GM21723 (cell line): ENCODE measurements around the gene ZNF692.
"Not testable (repeated sequence)": the region's sequence is repeated elsewhere in the genome, so short reads cannot be mapped to it uniquely, and the experiment has no call there.

Source experiments
- ATAC-seq: cut with Tn5 transposase; IDR thresholded peaks from one replicate; pipeline ENCODE4 v1.9.1; 2021; ENCODE audit warnings: mild to moderate bottlenecking, moderate library complexity; ENCODE audit not compliant: unreplicated experiment

The ZNF692 gene

DNA sequence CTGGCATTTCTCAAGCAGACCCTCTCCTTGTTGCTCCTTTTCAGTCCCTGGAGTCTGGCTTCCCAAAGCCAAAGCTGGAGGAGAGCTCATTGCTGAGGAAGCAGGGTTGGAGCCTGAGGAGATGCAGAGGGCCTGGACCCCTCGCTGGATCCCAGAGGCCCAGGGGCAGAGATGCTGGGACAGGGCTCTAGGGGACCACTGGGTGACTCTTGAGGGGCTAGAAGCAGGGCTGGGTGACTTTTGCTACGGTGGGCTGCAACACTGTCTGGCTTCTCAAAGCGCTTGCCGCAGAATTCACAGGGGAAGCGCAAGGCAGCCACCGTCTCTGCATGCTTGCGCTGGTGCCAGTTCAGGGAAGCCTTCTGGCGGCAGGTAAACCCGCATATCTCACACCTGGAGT lies 8.8 kb downstream of the ZNF692 start:
- ATAC-seq = no peak

DNA sequence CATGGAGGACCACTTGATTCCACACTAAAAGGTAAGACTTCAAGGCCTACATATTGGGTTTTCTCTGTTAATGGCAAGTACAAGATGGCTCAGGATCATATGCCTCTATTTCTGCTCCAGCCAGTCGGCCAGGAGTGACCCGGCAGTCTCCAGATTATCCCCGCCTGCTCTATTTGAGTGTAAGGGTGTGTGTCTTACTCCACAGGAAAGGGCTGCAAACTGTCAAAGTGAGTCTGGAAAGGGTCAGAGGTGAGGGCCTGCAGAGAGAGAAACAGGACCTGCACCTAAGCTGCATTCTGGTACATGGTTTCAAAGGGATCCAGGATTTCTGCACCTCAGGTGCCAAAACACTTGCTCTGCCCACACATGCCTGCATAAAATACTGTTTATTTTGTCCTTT lies 9.2 kb downstream of the ZNF692 start:
- ATAC-seq = no peak

DNA sequence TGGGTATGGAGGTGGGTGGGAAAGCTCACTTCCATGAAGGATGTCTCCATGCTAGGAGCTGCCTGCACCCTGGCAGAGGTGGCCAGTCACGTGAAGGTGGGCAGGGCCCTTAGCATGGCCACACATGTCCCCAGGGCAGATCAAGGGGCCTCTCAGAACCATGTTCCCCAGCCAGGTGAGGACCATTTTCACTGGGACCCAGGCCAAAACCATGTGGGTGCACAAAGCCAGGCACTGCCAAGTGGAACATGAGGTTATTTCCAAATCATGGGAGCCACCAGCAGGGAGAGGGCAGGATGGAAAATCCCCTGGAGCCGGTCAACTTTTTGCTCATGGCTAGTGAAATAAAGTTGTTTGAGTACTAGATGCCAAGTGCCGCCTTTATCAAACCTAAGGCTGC lies 9.7 kb downstream of the ZNF692 start:
- no peak for ATAC-seq

DNA sequence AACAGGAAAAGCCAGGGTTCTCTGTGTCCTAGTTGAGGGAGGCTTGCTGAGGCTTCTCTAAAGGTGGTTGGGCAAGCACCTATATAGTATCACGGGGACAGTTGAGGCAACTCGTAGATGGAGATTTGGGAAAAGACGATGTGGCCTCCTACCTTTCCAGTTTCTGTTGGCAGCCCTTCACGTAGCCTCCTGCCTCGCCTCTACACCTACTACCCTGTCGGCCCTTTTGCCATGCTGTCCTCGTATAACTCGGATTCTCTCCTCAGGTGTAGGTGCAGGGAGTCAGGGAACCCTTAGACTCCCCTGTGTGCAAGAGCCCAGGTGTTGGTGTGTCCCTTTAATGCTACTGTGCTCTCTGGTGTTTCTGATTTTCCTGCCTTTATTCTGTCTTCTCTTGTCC lies 10.3 kb downstream of the ZNF692 start:
- ATAC-seq = no peak

DNA sequence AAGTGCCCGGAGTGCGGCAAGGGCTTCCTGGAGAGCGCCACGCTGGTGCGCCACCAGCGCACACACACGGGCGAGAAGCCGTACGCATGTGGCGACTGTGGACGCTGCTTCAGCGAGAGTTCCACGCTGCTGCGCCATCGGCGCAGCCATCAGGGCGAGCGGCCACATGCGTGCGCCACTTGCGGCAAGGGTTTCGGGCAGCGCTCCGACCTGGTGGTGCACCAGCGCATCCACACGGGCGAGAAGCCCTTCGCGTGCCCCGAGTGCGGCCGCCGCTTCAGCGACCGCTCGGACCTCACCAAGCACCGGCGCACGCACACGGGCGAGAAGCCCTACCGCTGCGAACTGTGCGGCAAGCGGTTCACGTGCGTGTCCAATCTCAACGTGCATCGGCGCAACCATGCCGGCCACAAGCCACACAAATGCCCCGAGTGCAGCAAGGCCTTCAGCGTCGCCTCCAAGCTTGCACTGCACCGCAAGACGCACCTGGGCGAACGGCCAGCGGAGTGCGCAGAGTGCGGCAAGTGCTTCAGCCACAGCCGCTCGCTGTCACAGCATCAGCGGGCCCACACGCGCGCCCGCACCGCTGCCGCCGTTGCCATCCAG lies 10.8 kb downstream of the ZNF692 start:
- no peak for ATAC-seq

DNA sequence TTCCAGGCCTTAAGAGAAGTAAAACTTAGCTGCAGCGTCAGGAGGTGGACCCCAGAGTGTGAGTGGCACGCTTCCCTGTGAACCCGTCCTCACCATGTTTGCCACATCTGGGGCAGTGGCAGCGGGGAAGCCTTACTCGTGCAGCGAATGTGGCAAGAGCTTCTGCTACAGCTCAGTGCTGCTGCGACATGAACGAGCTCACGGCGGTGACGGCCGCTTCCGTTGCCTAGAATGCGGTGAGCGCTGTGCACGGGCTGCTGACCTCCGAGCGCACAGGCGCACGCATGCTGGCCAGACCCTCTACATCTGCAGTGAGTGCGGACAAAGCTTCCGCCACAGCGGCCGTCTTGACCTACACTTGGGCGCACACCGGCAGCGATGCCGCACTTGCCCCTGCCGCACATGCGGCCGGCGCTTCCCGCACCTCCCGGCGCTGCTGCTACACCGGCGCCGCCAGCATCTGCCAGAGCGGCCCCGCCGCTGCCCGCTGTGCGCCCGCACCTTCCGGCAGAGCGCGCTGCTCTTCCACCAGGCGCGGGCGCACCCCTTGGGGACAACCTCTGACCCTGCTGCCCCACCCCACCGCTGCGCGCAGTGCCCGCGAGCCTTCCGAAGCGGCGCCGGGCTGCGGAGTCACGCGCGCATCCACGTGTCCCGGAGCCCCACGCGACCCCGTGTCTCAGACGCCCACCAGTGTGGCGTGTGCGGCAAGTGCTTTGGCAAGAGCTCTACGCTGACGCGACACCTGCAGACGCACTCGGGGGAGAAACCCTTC lies 11.5 kb downstream of the ZNF692 start:
- no peak for ATAC-seq

DNA sequence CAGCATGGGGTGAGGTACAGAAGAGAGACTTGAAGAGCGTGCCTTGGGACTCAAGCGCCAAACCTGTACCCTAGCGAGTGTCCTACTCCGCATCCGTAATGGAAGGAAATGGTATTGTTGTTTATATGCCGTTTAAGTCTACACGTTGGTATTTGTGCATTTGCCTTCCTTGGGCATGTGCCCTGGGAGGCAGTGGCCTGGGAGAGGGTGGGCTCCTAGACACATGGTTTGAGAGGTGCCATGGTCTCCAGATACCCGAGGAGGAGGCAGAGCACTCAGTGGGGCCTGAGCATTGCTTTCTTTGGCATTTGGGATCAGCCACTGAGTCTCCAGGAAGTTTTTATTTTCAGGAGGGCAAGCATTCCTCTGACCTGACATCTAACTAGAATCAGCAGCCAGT lies 14.4 kb downstream of the ZNF692 start:
- no peak for ATAC-seq

DNA sequence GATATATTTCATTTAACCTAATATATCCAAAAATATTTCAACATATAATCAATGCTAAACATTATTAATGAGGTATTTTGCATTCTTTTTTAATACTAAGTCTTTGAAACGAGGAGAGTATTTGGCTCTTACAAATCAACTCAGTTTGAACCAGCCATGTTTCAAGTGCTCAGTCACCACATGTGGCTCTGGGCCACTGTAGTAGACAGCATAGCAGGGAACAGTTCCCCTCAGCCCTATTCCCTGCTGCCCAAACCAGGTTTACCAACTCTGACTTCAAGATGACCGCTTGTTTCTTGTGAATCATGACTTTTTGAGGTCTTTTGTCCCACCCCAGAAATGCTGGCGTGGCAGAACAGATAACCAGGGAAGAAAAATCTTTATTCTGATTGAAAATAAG lies 15.2 kb downstream of the ZNF692 start:
- ATAC-seq = no peak

DNA sequence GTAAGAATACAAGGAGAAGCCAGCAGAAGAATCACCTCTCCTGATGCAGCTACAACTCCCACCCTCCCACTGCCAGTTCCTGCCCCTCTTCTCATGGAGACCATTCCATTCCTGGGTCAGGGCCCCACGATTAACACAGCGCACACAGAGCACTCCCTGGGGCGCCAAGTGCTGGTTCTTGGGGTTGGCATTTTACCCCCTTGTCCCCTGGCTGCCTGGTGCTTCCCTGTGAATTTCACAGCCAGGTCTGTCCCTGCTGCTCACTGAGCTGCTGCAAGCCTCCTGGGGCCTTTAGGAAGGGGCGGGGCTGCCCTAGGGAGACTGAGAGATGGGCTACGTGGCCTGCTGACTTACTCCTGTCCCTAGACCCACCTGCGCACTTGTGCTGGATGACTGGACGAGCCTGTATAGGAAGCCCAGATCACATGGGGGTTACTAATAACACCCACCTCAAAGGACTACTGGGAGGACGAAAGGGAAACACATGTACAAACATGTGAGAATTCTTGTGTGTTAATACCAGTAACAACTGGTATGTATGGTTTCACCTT lies 16.0 kb downstream of the ZNF692 start:
- ATAC-seq = no peak

DNA sequence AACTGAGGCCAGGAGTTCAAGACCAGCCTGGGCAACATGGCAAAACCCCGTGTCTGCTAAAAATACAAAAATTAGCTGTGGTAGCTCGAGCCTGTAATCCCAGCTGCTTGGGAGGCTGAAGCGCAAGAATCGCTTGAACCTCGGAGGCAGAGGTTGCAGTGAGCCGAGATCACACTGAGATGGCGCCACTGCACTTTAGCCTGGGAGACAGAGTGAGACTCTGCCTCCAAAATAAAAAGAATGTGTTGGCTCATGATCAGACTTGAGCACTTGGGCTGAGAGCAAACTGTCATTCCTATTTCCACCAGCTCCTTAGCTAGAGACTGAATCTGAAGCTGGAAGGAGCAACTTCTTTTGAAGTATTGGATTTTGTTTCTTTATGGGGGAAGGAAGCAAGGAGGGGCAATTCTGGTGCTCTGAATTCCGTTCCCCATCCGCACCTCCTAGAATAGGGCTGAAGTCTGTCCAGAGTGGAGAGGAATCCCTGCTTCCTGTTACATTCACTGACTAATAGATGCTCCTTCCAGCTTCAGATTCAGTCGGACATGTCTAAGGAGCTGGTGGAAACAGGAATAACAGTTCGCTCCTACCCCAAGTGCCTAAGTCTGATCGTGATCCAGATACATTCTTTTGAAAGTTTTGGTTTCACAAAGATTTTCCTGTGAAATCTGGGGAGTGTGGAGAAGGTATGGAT lies 17.0 kb downstream of the ZNF692 start:
- ATAC-seq = no peak

DNA sequence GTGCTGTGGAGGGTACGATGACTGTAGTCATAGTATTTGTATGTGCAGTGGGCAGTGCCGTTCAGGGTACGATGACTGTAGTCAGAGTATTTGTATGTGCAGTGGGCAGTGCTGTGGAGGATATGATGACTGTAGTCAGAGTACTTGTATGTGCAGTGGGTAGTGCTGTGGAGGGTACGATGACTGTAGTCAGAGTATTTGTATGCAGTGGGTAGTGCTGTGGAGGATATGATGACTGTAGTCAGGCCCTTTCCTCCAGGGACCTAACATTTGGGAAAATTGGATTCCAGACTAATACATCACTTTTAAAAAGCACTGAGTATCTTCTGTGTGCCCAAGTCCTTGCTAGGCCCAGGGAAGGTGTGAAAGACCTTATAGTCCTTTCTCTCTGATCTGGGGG lies 17.9 kb downstream of the ZNF692 start:
- ATAC-seq = no peak

DNA sequence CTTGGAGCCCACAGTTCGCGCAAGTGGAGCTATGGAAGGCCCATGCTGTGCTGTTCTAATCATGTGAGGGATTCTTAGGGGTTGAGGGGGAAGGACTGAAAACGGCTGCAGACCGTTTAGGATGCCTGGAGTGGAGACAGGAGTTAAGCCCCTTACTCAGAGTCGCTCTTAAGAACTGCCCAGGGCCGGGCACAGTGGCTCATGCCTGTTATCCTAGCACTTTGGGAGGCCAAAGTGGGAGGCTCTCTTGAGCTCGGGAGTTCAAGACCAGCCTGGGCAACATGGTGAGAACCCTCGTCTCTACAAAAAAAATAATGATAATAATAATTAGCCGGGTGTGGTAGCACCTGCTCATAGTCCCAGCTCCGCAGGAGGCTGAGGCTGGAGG lies 19.7 kb downstream of the ZNF692 start:
- no peak for ATAC-seq

DNA sequence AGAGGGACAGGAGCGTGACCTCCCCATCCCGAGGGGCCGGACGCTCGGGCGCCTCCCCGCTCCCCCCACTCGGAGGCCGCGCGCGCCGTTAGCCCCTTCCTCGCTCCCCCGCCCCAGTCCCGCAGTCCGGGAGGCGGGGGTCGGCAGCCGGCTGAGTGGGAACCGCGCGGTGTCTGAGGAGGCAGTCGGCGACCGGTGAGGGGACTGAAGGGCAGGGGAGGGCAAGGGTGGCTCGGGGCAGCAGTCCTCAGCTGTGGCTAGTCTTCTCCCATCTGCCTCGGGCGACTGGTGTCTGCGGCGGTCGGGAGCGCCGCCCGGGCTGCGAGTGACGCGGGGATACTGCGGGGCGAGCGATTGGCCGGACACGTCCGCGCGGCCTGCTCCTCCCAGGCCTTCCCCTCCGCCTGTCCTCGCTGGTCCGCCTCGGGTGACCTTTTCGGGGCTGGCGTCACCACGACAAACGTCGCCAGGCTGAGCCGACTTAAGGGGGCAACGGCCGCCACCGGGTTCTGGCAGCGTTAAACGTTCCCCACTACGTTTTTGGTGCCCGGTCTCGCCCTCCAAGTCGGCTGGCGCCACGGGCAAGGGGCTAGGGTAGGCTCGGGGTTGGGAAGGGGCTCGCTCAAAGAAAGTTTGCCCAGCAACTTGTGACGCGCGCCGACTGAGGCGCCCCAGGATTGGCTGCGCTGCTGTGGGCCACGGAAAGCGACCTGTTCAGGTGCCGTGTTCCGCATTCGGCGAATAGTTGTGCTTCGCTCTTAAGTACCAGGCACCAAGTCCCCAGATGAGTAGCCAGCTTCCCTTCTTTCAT lies 20.3 kb downstream of the ZNF692 start:
- peak; percentile 73 for ATAC-seq

DNA sequence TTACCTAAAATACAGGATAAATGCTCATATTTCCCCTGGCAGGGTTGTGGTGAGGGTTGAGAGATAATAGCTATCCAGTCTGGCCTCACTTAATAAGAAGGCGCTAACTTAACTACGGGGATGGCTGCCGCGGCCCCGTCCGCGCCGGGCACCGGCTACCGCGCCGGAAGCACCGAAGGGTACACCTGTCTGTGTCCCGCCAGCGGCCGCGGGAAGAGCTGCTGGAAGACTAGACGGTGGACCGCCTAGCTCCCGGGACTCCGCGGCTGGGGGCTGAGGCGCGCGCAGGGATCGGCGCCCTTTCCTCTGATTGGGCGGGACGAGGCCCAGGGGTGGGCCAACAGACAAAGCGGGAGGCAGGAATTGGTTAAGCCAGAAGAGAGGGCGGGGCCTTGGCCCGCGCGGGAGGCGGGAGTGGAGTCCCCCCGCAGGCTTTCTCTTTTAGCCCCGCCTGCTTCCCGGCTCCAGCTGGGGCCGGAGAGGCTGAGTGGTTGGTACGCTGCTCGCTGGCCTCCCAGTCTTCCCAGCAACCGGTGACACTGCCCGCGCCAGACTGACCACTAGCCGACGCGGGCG lies 21.0 kb downstream of the ZNF692 start, which contains the start of gene ZNF672:
TSS of gene ZNF672 (plus strand) at position 444 of the 576 bp plus-strand sequence. CDS start 9,051 bp downstream, outside the sequence.
- ATAC-seq = peak; percentile 83

DNA sequence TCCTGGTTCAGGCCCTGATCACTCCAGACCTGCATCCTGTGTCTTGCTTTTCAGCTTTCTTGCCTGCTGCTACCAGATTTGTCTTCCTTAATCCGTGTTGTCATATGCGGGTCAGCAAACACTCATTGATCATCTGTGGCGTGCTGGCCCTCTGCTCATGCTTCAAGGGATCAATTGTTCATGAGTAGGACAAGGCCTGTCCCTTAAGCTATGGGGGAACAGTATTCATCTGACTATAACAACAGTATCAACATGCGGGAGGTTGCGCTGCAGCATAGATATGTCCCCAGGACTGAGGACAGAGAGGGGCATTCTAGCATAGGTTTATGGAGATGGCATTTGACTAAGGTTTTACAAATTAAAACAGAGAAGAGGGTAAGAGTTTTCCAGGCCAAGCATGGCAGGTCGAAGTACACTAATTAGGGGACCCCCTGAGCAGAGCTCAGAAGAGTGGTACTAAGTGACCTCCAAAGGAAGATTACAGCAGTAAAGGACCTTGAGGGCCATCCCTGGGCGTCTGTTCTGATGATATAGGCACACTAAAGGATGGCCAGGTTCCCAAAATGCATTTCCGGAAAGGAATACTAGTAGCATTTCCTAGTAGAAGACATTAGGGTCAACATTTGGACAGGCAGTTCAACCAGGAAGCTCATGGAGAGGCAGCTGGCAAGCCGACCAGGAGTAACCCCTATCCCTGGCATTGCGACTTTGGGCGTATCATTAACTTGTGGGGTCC lies 21.7 kb downstream of the ZNF692 start:
- no peak for ATAC-seq

DNA sequence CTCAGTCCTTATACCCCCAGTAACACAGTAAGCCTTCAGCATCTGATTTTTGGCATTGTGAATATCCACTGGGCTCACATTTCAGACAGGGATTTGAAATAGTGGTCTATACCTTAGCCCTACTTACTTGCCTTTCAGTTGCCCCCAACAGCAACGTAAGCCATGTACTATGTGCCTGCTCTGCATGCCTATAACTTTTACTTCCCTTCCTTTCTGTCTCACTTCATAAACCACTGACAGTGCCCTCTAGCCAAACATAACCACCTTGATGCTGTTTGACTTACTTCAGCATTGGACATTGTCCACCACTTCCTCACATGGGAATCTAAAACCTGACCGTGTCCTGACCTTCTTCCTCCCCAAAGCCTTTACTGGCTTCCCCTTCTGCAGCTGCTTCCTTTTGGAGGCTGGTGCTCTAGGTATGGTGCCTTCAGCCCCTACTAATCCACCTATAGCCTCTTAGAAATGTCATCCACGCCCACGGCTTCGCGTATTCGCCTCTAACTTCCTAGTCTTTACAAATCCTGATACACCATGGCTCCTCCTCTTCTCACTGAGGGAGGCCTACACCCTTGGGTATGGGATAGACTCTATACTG lies 24.4 kb downstream of the ZNF692 start:
- no peak for ATAC-seq

DNA sequence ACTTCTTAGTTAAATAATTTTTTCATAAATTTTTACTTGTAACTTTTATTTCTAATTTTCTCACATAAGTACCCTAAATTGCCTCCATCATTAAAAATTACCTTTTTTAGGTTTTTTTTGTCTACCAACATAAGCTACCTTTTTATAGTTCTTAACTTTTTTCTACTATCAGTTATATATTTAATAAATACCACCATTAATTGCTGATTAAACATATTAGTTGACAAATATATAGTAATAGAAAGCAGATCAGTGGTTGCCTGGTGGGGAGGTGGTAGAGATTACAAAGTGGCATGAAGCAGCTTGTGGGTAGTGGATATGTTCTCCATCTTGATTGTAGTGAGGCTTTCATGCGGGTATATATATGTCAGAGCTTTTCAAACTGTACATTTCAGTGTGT lies 27.0 kb downstream of the ZNF692 start:
- ATAC-seq = no peak

DNA sequence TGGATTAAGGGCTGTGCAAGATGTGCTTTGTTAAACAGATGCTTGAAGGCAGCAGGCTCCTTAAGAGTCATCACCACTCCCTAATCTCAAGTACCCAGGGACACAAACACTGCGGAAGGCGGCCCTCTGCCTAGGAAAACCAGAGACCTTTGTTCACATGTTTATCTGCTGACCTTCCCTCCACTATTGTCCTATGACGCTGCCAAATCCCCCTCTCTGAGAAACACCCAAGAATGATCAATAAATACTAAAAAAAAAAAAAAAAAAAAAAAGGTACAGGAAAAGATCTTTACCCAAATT lies 28.2 kb downstream of the ZNF692 start:
- ATAC-seq = not testable (repeated sequence)

DNA sequence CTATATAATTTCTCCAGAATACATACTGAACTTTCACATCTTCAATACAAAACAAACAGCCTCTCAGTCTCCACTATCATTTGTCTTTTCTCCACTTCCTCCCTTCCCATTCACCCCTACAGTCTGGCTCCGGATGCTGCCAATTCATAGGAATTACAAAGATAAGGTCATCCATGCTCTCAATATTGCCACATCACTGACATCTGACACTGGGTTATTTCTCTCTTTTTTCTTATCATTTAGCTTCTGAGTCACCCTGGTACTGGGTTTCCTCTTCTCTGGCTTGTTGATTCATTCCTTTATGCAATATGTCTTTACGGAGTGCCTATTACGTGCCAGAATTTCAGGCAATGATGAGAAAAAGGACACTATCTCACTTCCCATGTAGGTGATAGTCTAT lies 30.0 kb downstream of the ZNF692 start:
- no peak for ATAC-seq
